Endothelial cell (in vitro differentiated cells): ENCODE results near the gene RHBDF2. TPM values are rescaled to one million over a fixed set of nuclear protein-coding genes. Genes with fewer than 3 reads are reported as not detected.
A peak's percentile ranks its signal among the peaks of the same experiment; 100 is the strongest.
"Not testable (repeated sequence)": the region's sequence is repeated elsewhere in the genome, so short reads cannot be mapped to it uniquely, and the experiment has no call there.

ENCODE experiments used
- DNase-seq: peaks from one replicate; pipeline ENCODE4 v3.0.0; 2021; ENCODE audit warnings: low spot score
- H3K27ac Mint-ChIP-seq: one replicate; pipeline ENCODE4 v1.8.0; 2021; ENCODE audit warnings: mixed read lengths, inconsistent platforms; ENCODE audit not compliant: unreplicated experiment
- H3K27me3 Mint-ChIP-seq: one replicate; pipeline ENCODE4 v1.8.0; 2021; ENCODE audit warnings: mild to moderate bottlenecking, moderate library complexity, mixed read lengths, inconsistent platforms; ENCODE audit not compliant: unreplicated experiment
- H3K36me3 Mint-ChIP-seq: one replicate; pipeline ENCODE4 v1.8.0; 2021; ENCODE audit warnings: mild to moderate bottlenecking, low read depth, mixed read lengths, inconsistent platforms; ENCODE audit not compliant: unreplicated experiment
- H3K4me1 Mint-ChIP-seq: one replicate; pipeline ENCODE4 v1.8.0; 2021; ENCODE audit warnings: mild to moderate bottlenecking, mixed read lengths, inconsistent platforms; ENCODE audit not compliant: unreplicated experiment
- H3K4me3 Mint-ChIP-seq: one replicate; pipeline ENCODE4 v1.8.0; 2021; ENCODE audit warnings: mild to moderate bottlenecking, mixed read lengths, inconsistent platforms; ENCODE audit not compliant: unreplicated experiment
- H3K9me3 Mint-ChIP-seq: one replicate; pipeline ENCODE4 v1.8.0; 2021; ENCODE audit warnings: mixed read lengths, inconsistent platforms; ENCODE audit not compliant: unreplicated experiment
- CTCF ChIP-seq: fragments of 200-600 bp; sonication (generic); IDR thresholded peaks from one replicate; pipeline ENCODE4 v1.5.0; 2021; ENCODE audit warnings: antibody characterized with exemption; ENCODE audit not compliant: unreplicated experiment
- total RNA-seq: library from RNA; stranded (reverse); fragmentation: NEBNext Ultra II Directional; extraction: Animal tissue kit (Norgen Biotek cat#: 25700); gene quantifications from one replicate; pipeline ENCODE4 v1.2.1, GENCODE V29; 2021; ENCODE audit not compliant: unreplicated experiment

The RHBDF2 gene
- total RNA-seq, 1 donor from 2014 or later, result 39.3 TPM

- no peak overlapping the region for H3K4me3 Mint-ChIP-seq
- DNase-seq, result no peak
- H3K27me3 Mint-ChIP-seq, result peaks cover 8% of the 10 kb centered on the region
- peaks cover 11% of the 10 kb centered on the region for H3K4me1 Mint-ChIP-seq
- H3K36me3 Mint-ChIP-seq, result no peaks in the 10 kb centered on the region
- no peaks in the 10 kb centered on the region for H3K9me3 Mint-ChIP-seq
- TF ChIP-seq CTCF, result no peak
- H3K27ac Mint-ChIP-seq, result no peak overlapping the region
Observed at GRCh38 chr17:76528156-76528527, 26.9 kb upstream of the RHBDF2 start.

- Mint-ChIP-seq H3K27ac (peak overlapping the region; percentile 44), H3K4me1 (peaks cover 11% of the 10 kb centered on the region), H3K36me3 (no peaks in the 10 kb centered on the region), H3K4me3 (no peak overlapping the region), H3K27me3 (peaks cover 6% of the 10 kb centered on the region), H3K9me3 (no peaks in the 10 kb centered on the region)
- TF ChIP-seq CTCF, result no peak
- no peak for DNase-seq
Observed at GRCh38 chr17:76527430-76528111, 26.3 kb upstream of the RHBDF2 start.

DNA sequence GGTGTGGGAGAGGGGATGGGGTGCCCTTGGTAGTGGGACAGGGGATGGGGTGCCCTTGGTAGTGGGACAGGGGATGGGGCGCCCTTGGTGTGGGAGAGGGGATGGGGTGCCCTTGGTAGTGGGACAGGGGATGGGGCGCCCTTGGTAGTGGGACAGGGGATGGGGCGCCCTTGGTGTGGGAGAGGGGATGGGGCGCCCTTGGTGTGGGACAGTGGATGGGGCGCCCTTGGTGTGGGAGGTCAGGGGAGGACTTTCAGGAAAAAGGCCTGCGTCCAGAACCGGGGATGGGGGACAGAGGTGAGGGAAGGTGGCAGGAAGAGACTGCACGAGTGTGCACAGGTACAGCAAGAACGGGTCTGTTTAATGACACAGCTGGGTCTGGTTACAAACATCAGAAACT, 25.8 kb upstream of the RHBDF2 start:
- not testable (repeated sequence) for H3K4me1 Mint-ChIP-seq, H3K27me3 Mint-ChIP-seq, H3K9me3 Mint-ChIP-seq, H3K4me3 Mint-ChIP-seq, DNase-seq, H3K36me3 Mint-ChIP-seq
- peak overlapping the region; percentile 44 for H3K27ac Mint-ChIP-seq

DNA sequence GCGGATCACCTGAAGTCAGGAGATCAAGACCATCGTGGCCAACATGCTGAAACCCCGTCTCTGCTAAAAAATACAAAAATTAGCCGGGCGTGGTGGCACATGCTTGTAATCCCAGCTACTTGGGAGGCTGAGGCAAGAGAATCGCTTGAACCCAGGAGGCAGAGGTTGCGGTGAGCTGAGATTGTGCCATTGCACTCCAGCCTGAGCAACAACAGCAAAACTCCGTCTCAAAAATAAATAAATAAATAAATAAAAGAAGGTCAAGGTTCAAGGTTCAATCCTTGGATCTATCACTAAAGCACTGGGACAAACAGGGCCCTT, 24.2 kb upstream of the RHBDF2 start:
- H3K27ac Mint-ChIP-seq, DNase-seq, H3K9me3 Mint-ChIP-seq, H3K36me3 Mint-ChIP-seq, H3K4me3 Mint-ChIP-seq, H3K4me1 Mint-ChIP-seq, H3K27me3 Mint-ChIP-seq: not testable (repeated sequence)

GRCh38 chr17:76524598-76525512, 23.6 kb upstream of the RHBDF2 start:
- peaks cover 2% of the 10 kb centered on the region for H3K27me3 Mint-ChIP-seq
- no peak for DNase-seq
- no peaks in the 10 kb centered on the region for H3K36me3 Mint-ChIP-seq
- no peaks in the 10 kb centered on the region for H3K4me1 Mint-ChIP-seq
- no peaks in the 10 kb centered on the region for H3K9me3 Mint-ChIP-seq
- no peak overlapping the region for H3K4me3 Mint-ChIP-seq
- TF ChIP-seq CTCF, result no peak
- no peak overlapping the region for H3K27ac Mint-ChIP-seq
